HG03139 (cell line): ENCODE data around the gene FCSK.

ENCODE experiments used
- ATAC-seq: cut with Tn5 transposase; IDR thresholded peaks from one replicate; pipeline ENCODE4 v1.9.1; 2021; ENCODE audit not compliant: unreplicated experiment

Gene FCSK

GRCh38 chr16:70476272-70477020 is 22.1 kb downstream of the FCSK start:
- peak; percentile 78 for ATAC-seq

- ATAC-seq: no peak
These were observed 23.8 kb downstream of the FCSK start for GRCh38 chr16:70478169-70478568.

- no peak for ATAC-seq
These were observed 24.5 kb downstream of the FCSK start for GRCh38 chr16:70478912-70479341.

- no peak for ATAC-seq
These were observed 26.0 kb downstream of the FCSK start for GRCh38 chr16:70480127-70481105.

GRCh38 chr16:70481929-70482536 is 27.6 kb downstream of the FCSK start:
- ATAC-seq: no peak

GRCh38 chr16:70482624-70483023 is 28.2 kb downstream of the FCSK start:
- no peak for ATAC-seq

GRCh38 chr16:70483426-70483825 is 29.0 kb downstream of the FCSK start:
- ATAC-seq: no peak

- ATAC-seq: no peak
These were observed 30.5 kb downstream of the FCSK start for GRCh38 chr16:70484867-70485266.

GRCh38 chr16:70490261-70490660 is 35.9 kb downstream of the FCSK start:
- ATAC-seq: no peak

- no peak for ATAC-seq
These were observed 39.4 kb downstream of the FCSK start for GRCh38 chr16:70493802-70494201.

GRCh38 chr16:70494202-70494770 is 39.9 kb downstream of the FCSK start:
- no peak for ATAC-seq

- no peak for ATAC-seq
These were observed 40.4 kb downstream of the FCSK start for GRCh38 chr16:70494777-70495176.

- no peak for ATAC-seq
These were observed 41.2 kb downstream of the FCSK start for GRCh38 chr16:70495425-70496182.

- ATAC-seq: no peak
These were observed 42.1 kb downstream of the FCSK start for GRCh38 chr16:70496513-70496912.

- ATAC-seq: no peak
These were observed 54.4 kb downstream of the FCSK start for GRCh38 chr16:70508752-70509151.

- ATAC-seq: no peak
These were observed 55.8 kb downstream of the FCSK start for GRCh38 chr16:70510216-70510615.

GRCh38 chr16:70511833-70512232 is 57.4 kb downstream of the FCSK start:
- no peak for ATAC-seq

GRCh38 chr16:70512456-70512855 is 58.1 kb downstream of the FCSK start:
- ATAC-seq: no peak

- no peak for ATAC-seq
These were observed 66.4 kb downstream of the FCSK start for GRCh38 chr16:70520612-70521297.
